Measurements from ENCODE around the gene C11orf98.

DNA sequence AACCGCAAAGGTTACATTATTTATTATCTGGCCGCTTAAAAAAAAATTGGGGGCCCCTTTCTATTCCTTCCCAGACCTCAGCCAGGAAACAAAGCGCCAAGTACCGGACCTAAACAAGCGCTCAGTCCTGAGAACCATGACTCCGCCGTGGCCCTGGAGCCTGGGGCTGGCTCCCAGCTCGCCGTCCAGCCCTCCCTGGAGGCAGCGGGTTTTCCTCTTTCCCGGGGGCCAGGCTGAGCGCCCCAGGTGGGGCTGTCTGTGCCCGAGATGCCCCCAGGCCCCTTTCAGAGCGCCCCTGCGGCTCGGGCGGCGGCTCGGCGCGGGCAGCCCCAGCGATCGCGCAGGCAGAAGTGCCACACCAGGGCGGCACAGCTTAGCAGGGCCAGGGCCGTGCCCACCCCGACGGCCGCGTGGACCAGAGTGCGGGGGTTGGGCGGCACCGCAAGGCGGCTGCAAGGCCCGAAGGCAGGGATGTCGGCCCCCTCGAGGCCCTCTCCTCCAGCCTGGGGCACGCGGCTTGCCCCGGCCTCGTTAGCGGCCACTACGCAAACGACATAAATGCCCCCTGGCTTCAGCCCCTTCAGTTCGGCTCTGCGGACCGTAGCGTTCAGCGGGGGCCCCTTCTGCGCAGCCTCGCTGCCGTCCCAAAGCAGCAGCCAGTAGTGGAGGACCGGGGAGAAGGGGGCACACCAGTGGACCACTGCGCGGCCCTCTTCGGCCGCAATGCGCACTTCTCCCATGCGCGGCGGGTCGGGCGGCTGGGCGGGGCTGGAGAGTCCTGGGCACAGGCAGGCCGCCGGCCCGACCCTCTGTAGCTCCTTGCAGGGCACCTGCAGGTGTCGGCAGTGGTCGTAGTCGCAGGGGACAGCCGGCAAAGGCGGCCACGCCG, 22.7 kb upstream of the C11orf98 start:
- TF ChIP-seq POLR2A (IDR thresholded peaks at IDR 0.05): no peak
- TF ChIP-seq EP300 (IDR thresholded peaks at IDR 0.05): no peak
